Tibial artery (tissue), 4 donors: ENCODE data around the gene FGD4.
"Not testable (repeated sequence)": the region's sequence is repeated elsewhere in the genome, so short reads cannot be mapped to it uniquely, and the experiment has no call there.

Source experiments
- DNase-seq, 2 donors: peaks; one replicate each; pipeline ENCODE4 v3.0.0-alpha.2; 2019
- H3K27ac ChIP-seq, 2 donors: fragments of 200-600 bp; sonication (generic) in 1 of 2; 1 replicate in 1 of 2; 2 replicates in 1 of 2; pipeline ENCODE4 v1.5.1; 2018 to 2019; ENCODE audit warnings: mild to moderate bottlenecking in 1 of 2
- H3K27me3 ChIP-seq, 2 donors: fragments of 200-600 bp; sonication (generic) in 1 of 2; one replicate each; pipeline versions ENCODE4 v1.5.1 to v1.6.0; 2016 to 2019
- H3K36me3 ChIP-seq, 3 donors: fragments of 200-600 bp; sonication (generic) in 2 of 3; one replicate each; pipeline ENCODE4 v1.5.1; 2016 to 2019; ENCODE audit warnings: mild to moderate bottlenecking in 2 of 3
- H3K4me1 ChIP-seq, 4 donors: fragments of 200-600 bp; sonication (generic) in 2 of 4; 1 replicate in 3 of 4; 2 replicates in 1 of 4; pipeline ENCODE4 v1.5.1; 2016 to 2019
- H3K4me3 ChIP-seq, 2 donors: fragments of 200-600 bp; sonication (generic) in 1 of 2; 1 replicate in 1 of 2; 2 replicates in 1 of 2; pipeline ENCODE4 v1.5.1; 2018 to 2019; ENCODE audit warnings: mild to moderate bottlenecking in 2 of 2
- H3K9me3 ChIP-seq, 3 donors: fragments of 200-600 bp; sonication (generic) in 1 of 3; one replicate each; pipeline ENCODE4 v1.5.1; 2016 to 2019
- CTCF ChIP-seq, 2 experiments: fragments of 200-600 bp in 1 of 2; fragments of 450-650 bp in 1 of 2; IDR thresholded peaks; one replicate each; pipeline ENCODE4 v1.5.1; 2017 to 2019; ENCODE audit warnings: antibody characterized with exemption in 2 of 2, mild to moderate bottlenecking in 1 of 2, moderate library complexity in 1 of 2
- intact Hi-C: fragments of 100-400 bp; cut with DNase I; formaldehyde crosslinking; loops from one replicate; pipeline ENCODE4 v1.15.0; 2023; ENCODE audit warnings: low total_unique reads

Gene FGD4

DNA sequence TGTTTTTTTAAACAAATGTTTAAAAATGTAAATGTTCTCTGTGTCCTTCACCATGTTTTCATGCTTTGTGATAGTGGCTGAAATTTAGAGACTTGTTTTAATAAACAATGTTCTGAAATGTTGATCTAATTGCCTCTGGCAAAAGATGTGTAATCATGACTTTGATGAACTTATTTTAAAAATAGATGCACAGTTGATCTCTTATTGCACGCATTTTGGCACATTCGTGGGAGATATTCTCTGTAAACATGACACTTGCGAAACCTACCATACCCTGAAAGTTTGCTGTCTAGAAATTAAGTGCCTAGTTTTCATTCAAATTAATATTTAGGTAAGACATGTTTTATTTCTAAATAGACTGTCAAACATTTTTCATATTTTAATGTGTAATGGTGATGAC, 160.1 kb downstream of the FGD4 start:
- intact Hi-C loops: no loop called here
- H3K4me3 ChIP-seq: peak overlapping the region in 1 of 2 donors; percentile 13
- no peaks in the 10 kb centered on the region for H3K27me3 ChIP-seq

DNA sequence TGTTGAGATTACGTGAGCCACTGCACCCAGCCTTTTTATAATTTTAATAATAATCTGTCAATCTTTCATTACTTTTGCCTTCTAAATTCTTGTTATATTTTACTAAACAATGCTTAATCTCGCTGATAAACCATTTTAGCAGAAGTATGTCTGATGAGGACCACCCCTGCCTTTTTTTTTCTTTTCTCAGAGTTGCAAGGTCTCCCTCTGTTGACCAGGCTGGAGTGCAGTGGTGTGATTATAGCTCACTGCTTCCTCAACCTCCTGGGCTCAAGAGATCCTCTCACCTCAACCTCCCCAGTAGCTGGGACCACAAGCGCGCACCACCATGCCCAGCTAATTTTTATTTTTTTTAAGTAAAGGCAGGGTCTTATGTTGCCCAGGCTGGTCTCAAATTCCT, 161.2 kb downstream of the FGD4 start:
- intact Hi-C loops: no loop called here
- no peak for DNase-seq
- Histone ChIP-seq H3K27me3 (no peaks in the 10 kb centered on the region), H3K9me3 (no peaks in the 10 kb centered on the region), H3K4me3 (no peak overlapping the region), H3K27ac (peak overlapping the region in 1 of 2 donors; percentile 22), H3K4me1 (peaks cover 0 to 40% (median 6%) of the 10 kb centered on the region in 4 donors), H3K36me3 (peaks cover 0 to 5% (median 4%) of the 10 kb centered on the region in 3 donors)
- no peak for TF ChIP-seq CTCF (IDR thresholded peaks at IDR 0.05)

More for the DNA sequence above, 160.1 kb downstream of the FGD4 start:
- H3K4me1 ChIP-seq: peaks cover 0 to 45% (median 6%) of the 10 kb centered on the region in 4 donors
- H3K36me3 ChIP-seq: peaks cover 0 to 5% (median 3%) of the 10 kb centered on the region in 3 donors
- no peak for TF ChIP-seq CTCF (IDR thresholded peaks at IDR 0.05)
- peak overlapping the region; percentile 3 to 45 for H3K27ac ChIP-seq
- no peak for DNase-seq
- H3K9me3 ChIP-seq: no peaks in the 10 kb centered on the region

DNA sequence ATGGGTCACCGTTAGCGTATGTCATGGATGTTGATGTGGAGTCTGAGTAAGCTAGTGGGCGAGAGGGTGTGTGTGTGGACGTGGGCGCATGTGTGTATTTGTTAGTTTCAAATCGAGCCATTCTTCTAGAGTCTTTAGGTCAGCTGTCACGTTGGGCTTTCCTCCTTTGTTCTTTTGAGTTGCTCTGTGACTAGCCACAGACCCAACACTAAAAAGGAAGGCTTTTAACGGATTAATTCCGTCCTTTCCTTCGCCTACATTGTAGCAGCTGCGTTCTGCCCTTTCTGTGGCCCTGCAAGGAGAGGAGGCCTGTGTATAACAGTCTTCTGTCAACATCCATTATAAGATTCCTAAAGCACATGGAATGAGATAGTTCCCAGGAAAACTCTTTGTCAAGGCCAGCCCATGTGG, 162.6 kb downstream of the FGD4 start:
- Histone ChIP-seq H3K4me1 (peaks cover 0 to 46% (median 6%) of the 10 kb centered on the region in 4 donors), H3K27ac (no peak overlapping the region), H3K4me3 (no peak overlapping the region), H3K9me3 (no peaks in the 10 kb centered on the region), H3K27me3 (no peaks in the 10 kb centered on the region), H3K36me3 (peaks cover 0 to 16% (median 7%) of the 10 kb centered on the region in 3 donors)
- no peak for DNase-seq
- no peak for TF ChIP-seq CTCF (IDR thresholded peaks at IDR 0.05)
- intact Hi-C loops: no loop called here

DNA sequence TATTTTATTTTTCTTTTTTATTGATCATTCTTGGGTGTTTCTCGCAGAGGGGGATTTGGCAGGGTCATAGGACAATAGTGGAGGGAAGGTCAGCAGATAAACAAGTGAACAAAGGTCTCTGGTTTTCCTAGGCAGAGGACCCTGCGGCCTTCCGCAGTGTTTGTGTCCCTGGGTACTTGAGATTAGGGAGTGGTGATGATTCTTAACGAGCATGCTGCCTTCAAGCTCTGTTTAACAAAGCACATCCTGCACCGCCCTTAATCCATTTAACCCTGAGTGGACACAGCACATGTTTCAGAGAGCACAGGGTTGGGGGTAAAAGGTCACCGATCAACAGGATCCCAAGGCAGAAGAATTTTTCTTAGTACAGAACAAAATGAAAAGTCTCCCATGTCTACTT, 163.1 kb downstream of the FGD4 start:
- Histone ChIP-seq H3K36me3 (peaks cover 0 to 17% (median 7%) of the 10 kb centered on the region in 3 donors), H3K4me1 (peaks cover 0 to 51% (median 6%) of the 10 kb centered on the region in 4 donors)
- H3K27ac ChIP-seq, H3K9me3 ChIP-seq, H3K27me3 ChIP-seq, H3K4me3 ChIP-seq, DNase-seq, intact Hi-C loops: not testable (repeated sequence)

- Histone ChIP-seq H3K9me3 (no peaks in the 10 kb centered on the region), H3K36me3 (peaks cover 0 to 17% (median 7%) of the 10 kb centered on the region in 3 donors), H3K27ac (no peak overlapping the region), H3K27me3 (no peaks in the 10 kb centered on the region), H3K4me1 (peaks cover 0 to 40% (median 6%) of the 10 kb centered on the region in 4 donors), H3K4me3 (no peak overlapping the region)
- intact Hi-C loops: no loop called here
- TF ChIP-seq CTCF (IDR thresholded peaks at IDR 0.05): no peak
- DNase-seq: no peak
These were observed 167.4 kb downstream of the FGD4 start for GRCh38 chr12:32566663-32567295.

GRCh38 chr12:32567296-32567674, 167.9 kb downstream of the FGD4 start:
- TF ChIP-seq CTCF (IDR thresholded peaks at IDR 0.05): no peak
- Histone ChIP-seq H3K9me3 (no peaks in the 10 kb centered on the region), H3K36me3 (peaks cover 0 to 17% (median 7%) of the 10 kb centered on the region in 3 donors), H3K27ac (no peak overlapping the region), H3K4me3 (no peak overlapping the region), H3K4me1 (peaks cover 0 to 36% (median 6%) of the 10 kb centered on the region in 4 donors), H3K27me3 (no peaks in the 10 kb centered on the region)
- no peak for DNase-seq
- intact Hi-C loops: no loop called here
